CD4-positive, alpha-beta T cell treated with Interleukin-21 for 1 hour (primary cell): ENCODE measurements around the gene MSI1.
A peak's percentile ranks its signal among the peaks of the same experiment; 100 is the strongest.
"Not testable (repeated sequence)": the region's sequence is repeated elsewhere in the genome, so short reads cannot be mapped to it uniquely, and the experiment has no call there.

Experiments used
- DNase-seq: peaks from one replicate; pipeline ENCODE4 v3.0.0-alpha.2; 2020

The MSI1 gene

DNA sequence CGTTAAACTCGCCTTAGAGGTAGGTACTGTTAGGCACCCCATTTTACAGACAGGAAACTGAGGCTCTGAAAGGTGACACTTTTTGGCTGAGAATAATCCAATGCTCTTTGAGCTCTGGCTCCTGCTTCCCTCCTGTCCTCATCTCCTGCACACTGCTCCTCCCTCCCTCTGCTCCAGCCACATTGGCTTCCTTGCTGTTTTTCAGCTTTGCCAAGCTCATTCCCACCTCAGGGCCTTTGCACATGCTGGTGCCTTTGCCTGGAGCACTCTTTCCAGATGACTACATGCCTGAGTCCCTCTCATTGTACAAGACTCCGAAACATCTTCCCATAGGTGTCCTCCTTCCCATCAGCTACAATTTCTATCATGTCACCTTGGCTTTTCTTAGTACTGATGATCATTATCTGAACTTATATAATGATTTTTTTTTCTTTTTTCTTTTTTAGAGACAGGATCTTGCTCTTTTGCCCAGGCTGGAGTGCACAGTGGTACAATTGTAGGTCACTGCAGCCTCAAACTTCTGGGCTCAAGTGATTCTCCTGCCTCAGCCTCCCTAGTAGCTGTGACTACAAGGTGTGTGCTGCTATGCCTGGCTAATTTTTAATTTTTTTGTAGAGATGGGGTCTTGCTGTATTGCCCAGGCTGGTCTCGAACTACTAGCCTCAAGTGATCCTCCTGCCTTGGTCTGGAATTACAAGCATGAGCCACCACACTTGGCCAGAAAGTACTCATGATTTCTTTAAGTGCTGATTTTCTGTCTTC lies 15.2 kb downstream of the MSI1 start:
- DNase-seq = no peak

DNA sequence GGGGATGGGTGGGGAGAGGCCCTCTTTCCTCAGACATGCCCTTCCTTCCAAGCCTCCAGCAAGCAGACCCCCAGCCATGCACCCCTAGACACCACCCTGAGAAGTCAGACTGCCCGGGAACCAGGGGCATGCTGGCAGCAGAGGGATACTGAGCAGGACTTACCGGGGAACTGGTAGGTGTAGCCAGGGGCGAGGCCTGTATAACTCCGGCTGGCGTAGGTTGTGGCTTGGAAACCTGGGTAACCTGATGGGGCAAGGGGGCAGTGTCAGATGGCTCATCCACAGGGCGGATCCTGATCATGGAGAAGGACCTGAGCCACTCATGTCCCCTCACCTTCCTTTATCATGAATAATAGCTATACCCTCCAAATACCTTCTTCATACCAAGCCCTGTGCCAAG lies 15.8 kb downstream of the MSI1 start:
- DNase-seq = no peak

DNA sequence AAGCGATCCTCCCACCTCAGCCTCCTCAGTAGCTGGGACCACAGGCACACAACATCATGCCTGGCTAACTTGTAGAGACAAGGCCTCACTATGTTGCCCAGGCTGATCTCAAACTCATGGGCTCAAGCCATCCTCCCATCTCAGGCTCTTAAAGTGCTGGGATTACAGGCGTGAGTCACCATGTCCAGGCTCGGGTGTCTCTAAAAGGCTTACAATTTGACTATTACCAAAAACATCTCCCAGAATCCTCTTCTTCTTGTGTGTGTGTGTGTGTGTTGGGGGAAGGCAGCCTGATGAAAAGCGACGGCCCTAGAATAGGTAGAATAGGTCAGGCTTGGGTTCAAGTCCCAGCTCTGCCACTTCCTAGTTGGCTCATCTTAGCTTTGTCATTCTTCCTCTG lies 16.8 kb downstream of the MSI1 start:
- no peak for DNase-seq

DNA sequence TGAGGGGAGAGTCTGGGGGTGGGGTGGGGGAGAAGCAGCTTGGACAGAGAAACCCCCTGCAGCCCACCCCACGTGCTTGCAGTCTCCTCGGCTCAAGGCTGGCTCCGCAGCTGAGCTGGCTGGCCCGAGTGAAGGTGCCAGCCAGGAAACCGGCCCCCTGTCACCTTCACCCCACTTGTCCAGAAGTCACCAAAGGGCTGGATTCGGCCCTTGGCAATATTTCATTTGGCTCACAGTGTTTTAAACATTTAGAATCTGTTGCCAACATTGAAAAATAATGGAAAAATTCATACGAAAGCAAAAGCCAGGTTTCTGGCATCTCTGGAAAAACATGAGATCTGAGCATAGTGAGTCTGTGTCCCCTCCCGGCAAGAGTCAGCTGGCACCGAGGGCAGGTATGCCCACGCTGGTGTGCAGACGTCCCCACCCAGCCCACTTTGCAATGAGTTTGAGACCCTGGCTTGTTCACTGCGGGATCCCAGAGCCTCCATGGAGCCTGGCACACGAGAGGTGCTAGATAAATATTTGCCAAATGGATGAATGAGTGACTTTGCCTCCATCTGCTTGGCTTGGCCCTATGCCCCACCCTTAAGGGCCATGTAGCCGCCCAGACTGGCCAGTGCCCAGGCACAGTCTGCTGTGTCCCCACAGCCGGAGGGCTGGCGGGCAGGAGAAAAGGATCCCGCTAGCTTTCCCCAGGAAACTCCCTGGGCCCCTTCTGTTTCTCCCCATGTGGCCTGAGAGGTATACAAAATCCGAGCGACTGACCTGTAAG lies 18.2 kb downstream of the MSI1 start:
- no peak for DNase-seq

DNA sequence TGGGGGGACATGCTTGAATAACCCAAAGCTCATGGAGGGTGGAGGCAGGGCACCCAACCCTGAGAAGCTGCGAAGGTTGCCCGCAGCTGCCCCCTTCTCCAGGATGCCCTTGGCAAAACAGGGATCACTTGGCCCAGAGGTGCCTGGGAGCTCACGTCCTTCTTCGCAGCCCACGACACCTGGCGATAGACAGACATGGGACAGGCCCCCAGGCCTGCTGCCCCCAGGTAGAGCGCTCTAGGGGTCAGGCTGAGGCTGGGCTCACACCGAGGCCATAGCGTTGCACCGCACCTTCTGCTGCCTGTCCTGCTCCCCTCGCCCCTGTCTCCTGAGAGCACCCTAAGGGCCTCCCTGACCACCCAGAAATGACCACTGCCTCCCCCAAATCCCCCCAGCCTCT lies 21.2 kb downstream of the MSI1 start:
- no peak for DNase-seq

DNA sequence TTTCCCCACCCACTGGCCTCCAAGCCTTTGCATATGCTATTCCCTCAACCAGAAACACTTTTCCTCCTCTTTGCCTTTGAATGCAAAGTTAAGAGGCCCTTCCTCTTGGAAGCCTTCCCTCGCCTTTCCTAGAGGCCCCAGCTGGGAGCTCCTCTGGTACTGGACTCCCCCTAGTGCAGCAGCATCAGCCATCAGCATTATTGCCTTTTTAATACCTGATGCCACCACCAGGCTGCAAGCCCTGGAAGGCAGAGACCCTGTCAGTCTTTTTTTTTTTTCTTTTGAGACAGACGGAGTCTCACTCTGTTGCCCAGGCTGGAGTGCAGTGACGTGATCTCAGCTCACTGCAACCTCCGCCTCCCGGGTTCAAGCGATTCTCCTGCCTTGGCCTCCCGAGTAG lies 22.3 kb downstream of the MSI1 start:
- no peak for DNase-seq

DNA sequence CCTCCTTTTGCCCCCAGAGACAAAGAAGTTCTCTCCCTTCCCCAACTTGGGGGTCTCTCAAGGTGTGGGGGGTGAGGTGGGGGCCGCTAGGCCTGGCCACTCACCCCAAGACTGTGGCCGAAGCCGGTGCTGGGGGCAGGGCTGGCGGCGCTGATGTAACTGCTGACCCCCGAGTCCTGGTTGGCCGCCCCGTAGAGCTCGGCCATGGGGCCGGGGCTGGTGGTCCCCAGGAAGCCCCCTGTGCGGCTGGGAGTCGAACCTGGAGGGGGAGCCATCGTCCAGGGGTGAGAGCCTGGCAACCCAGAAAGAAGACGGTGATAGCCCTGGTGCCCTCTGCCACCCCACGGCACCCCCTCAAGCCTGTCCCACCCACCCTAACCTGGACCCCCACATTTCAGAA lies 22.9 kb downstream of the MSI1 start:
- DNase-seq = no peak

DNA sequence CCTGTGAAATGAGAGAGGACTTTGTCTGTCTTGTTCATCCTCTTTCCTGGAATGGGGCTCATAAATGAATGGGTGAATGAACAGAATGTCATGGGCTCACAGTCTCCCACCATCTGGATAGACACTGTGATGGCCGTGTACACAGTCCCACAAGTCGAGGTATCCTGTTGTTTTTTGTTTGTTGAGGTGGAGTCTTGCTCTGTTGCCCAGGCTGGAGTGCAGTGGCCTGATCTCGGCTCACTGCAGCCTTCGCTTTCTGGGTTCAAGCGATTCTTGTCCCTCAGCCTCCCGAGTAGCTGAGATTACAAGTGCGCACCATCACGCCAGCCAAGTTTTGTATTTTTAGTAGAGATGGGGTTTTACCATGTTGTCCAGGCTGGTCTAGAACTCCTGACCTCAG lies 25.3 kb downstream of the MSI1 start:
- DNase-seq = no peak

DNA sequence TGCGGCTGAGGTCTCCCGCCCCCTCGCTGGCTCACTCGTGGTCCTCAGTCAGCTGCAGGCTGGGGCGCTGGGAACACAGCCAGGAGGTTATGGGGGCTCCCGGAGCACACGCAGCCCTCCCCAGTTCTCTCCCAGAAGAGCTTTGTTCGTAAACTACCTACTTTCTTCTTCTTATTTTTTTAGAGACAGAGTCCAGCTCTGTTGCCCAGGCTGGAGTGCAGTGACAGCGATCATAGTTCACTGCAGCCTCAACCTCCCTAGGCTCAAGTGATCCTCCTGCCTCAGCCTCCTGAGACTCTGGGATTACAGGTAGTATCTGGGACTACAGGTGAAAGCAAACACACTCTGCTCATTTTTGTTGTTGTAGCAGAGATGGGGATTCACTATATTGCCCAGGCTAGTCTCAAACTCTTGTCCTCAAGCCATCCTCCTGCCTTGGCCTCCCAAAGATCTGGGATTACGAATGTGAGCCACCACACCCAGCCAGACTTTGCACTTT lies 25.9 kb downstream of the MSI1 start:
- no peak for DNase-seq

DNA sequence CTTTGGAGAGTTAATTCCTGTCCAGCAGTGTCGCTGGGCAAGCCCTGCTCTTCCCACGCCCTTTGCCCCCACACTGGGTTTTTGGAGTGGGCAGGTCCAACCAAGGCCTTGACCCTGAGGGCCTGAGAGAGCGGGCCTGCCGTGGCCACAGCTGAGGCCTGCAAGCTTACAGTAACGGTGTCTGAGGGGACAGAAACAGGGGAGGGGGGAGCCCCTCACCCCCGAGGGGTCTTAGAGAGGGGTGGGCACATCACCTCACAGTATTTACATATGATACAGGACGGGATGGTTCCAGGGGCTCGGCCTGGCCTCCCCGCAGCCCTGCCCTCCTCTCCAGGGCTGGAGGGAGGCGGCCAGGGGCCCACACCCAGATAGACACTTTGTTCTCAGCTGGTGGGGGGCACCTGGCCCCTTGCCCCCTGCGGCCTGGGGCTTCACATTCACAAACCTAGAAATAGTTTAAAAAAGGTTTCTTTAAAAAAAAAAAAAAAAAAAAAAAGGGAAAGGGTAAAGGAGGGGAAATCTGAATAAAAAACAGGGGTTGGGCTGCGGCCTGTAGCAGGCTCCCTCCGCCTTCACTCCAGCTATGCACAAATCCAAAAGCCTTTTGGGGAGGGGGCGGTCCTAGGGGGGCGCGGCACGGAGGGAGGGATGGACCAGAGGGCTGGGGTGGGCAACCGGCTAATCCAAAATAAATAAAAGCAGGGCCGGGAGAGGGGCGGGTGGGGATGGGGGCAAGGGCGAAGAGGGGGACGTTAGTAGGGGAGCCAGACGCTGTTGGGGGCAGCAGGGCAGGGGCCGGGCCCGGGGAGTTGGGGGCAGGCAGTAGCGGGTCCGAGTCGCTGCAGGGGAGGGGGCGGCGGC lies 26.6 kb downstream of the MSI1 start:
- DNase-seq = no peak

DNA sequence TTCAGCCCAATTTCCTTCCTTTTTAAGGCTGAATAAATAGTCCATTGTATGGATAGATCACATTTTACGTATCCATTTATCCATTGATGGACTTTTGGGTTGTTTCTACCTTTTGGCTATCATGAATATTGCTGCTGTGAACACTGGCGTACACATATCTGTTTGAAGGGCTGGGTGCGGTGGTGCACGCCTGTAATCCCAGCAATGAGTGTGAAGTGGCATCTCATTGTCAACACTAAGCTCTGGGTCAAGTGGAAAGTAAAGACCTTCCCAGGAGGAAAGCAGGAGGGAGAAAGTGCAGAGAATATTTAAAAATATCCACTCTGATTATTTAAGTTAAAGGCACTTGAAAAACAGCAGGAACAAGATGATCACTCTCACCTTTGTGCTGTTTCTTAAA lies 29.7 kb downstream of the MSI1 start:
- no peak for DNase-seq

DNA sequence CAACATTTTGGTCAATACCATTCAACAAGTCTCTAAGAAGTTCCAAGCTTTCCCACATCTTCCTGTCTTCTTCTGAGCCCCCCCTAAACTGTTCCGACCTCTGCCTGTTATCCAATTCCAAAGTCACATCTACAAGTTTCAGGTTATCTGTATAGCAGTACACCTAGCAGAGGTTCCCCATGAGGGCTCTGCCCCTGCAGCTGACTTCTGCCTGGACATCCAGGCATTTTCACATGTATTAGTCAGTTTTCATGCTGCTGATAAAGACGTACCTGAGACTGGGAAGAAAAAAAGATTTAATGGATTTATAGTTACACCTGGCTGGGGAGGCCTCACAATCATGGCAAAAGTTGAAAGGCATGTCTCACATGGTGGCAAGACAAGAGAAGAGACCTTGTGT lies 31.2 kb downstream of the MSI1 start:
- no peak for DNase-seq

DNA sequence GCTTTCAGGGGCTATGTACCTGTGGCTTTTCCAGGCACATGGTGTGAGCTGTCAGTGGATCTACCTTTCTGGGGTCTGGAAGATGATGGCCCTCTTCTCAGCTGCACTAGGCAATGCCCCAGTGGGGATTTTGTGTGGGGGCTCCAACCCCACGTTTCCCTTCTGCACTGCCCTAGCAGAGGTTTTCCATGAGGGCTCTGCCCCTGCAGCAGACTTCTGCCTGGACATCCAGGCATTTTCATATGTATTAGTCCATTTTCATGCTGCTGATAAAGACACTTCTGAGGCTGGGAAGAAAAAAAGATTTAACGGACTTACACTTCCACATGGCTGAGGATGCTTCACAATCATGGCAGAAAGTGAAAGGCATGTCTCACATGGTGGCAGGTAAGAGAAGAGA lies 32.6 kb downstream of the MSI1 start:
- DNase-seq = not testable (repeated sequence)

DNA sequence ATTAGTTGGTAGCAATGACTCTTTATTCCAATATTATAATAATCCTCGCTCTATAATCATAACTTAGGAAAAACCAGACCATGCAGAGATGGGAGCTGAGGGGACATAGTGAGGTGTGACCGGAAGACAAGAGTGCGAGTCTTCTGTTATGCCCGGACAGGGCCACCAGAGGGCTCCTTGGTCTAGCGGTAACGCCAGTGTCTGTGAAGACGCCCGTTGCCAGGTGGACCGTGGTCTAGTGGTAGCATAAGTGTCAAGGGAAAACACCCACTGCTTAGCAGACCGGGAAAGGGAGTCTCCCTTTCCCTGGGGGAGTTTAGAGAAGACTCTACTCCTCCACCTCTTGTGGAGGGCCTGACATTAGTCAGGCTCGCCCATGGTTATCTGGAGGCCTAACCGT lies 33.5 kb downstream of the MSI1 start:
- peak; percentile 28 for DNase-seq

DNA sequence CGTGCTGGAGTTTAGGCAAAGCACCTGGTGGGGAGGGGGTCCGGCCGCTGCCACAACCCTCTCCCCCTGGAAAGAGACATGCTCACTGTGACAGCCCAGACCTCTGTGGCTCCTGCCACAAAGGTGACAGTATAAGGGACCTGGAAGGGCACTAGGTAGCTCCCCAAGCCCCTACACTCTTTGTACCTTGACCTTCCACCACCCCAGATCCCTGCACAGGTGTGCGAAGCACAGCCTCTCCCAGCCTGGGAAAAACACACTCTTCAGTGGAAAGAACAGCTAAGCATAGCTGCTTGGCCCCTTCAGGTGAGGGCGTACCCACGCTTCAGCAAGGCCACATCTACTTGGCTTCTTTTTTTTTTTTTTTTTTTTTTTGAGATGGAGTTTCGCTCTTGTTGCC lies 36.4 kb downstream of the MSI1 start:
- no peak for DNase-seq

DNA sequence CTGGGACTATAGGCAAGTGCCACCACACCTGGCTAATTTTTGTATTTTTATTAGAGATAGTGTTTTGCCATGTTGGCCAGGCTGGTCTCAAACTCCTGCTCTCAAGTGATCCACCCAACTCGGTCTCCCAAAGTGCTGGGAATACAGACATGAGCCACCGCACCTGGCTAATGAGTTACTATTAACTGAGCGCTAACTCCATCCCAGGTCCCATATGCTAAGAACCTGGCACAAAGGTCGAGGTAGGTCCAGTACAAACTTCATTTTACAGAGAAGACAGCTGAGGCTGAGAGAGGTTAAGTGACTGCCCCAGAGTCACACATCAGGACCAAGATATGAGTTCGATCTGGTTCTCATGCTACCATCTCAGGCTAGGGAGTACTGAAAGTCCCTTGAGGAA lies 36.9 kb downstream of the MSI1 start:
- DNase-seq = no peak

DNA sequence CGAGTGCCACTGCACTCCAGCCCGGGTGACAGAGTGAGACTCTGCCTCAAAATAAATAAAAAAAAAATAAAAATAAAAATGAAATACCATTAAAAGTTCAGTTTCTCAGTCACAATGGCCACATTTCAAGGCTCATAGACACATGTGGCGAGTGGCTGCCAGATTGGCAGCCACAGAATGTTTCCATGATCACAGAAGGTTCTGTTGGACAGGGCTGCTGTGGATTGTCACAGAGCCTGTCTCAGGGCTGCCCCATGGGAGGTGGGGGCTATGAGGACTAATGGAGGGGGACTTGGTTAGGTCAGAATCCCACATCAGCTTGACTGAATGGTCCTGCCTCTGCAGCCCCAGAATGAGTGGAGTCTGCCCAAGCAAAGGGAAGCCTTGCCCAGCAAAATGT lies 37.6 kb downstream of the MSI1 start:
- DNase-seq = no peak

DNA sequence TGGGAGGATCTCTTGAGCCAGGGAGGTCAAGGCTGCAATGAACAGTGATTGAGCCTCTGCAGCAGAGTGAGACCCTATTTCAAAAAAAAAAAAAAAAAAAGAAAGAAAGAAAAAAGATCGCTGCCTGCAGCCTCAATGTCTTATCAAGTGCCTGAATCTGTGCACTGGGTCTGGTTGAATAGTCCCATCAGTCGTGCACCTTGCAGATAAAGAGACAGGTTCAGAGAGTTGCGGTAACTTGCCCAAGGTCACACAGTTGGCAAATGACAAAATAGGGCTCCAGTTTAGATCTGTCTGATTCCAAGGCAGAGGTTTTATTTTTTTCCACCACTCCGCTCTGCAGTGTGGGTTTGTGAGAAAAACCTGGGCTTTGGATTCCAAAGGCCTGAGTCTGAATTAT lies 40.7 kb downstream of the MSI1 start:
- DNase-seq = no peak

DNA sequence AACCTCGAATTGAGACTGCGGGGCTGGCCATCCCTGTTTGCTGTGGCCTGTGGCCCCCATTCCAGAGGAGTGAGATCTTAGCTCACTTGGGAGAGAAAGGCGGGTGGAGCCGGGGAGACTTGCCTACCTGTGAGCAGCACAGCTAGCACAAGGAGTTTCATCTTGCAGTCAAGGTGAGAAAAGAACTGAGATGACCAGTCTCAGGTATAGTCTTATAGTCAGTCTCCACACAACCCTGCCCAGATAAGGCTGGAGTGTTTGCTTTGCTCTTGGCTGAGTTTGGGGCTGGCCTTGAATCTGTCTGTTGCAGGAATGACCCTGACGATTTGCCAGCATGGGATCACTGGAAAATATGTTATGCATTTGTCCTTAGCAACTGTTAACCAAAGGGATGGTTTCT lies 41.4 kb downstream of the MSI1 start, which contains the start of gene PLA2G1B:
PLA2G1B (minus strand) TSS at position 187 of the 400 bp plus-strand sequence; CDS start at position 161, 26 bp downstream.
- DNase-seq = no peak

DNA sequence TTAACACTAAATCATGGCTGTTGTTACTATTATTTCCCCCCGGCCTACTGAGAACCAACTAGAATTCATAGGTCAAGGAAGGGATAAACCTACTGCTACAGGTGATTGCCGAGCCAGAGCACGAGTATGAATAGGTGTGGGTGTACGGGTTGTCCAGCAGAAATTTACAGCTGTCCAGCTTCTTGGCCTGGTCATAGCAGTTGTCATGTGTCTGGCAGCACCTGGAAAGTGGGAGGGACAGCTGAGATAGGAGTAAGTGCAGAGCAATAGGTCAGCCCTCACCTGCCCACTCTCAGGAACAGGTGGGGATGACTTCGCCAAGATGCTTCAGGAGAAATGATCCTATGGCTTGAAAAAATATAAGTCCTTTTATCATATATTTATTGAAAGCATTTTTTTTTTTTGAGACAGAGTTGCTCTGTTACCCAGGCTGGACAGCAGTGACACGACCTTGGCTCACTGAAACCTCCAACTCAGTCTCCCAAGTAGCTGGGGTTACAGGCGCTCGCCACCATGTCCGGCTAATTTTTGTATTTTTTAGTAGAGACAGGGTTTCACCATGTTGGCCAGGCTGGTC lies 44.0 kb downstream of the MSI1 start:
- no peak for DNase-seq

DNA sequence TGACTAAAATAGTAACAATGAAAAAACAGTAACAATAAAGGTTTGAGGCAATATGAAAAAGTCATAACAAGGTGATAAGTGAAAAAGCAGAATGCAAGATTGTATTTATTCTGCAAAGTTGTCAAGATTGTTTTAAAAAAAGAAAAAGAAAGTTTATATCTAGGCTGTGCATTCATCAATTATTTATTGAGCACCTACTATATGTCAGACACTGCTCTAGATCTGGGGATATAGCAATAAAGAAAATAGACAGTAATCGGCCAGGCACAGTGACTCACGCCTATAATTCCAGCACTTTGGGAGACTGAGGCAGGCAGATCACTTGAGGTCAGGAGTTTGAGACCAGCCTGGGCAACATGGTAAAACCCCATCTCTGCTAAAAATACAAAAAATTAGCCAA lies 45.2 kb downstream of the MSI1 start:
- DNase-seq = no peak

DNA sequence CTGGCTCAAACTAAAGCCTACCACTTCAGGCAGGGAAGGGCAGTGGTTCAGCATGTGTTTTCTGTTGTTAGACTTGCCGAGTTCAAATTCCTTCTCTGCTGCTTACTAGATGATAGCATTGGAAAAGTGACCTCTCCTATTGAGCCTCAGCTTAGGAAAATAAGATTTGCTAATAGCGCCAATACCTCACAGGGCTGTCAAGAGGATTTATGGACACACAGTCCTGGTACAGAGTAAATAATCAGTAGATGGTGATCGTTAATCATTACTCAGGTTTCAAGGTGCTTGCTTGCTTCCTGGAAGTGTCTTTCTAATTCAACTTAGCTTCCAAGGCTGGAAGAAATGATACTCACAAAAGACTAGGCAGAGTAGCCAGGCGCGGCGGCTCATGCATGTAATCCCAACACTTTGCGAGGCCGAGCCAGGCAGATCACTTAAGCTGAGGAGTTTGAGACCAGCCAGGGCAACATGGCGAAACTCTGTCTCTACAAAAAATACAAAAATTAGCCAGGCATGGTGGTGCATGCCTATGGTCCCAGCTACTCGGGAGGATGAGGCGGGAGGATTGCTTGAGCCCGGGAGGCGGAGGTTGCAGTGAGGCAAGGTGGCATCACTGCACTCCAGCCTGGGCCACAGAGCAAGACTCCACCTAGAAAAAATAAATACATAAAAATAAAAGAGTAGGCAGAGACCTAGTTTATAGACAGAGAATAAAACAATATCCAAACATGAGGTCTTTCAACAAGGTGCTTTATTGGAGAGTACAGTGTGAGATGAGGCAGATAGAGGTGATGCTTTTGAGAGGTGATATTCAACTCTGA lies 47.4 kb downstream of the MSI1 start:
- DNase-seq = no peak
